ENCODE data around the gene ZBTB7C.

DNA sequence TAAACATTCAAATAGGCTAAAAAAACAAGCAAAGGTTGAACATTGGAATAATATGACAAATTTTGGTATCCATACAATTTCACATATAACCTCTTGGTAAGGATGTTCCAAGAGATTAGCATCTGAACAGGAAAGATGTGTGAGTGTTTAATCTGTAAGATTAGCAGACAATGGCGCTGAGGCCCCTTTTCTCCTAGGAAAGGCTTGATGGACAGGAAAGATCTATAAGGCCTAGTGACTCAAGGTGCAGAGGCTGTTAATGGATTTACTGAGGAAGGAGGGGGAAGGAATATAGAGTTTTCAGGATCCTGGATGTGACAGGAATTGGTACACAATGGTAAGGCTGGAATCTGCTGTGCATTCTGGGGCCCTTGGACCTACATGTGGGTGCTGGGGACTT, 430.6 kb downstream of the ZBTB7C start:
- TF ChIP-seq CTCF (IDR thresholded peaks at IDR 0.05; ENCODE audit: low read depth, low read length, missing input control), result no peak
- TF ChIP-seq RAD21 (IDR thresholded peaks at IDR 0.05), result no peak
- TF ChIP-seq, protein P1, sequence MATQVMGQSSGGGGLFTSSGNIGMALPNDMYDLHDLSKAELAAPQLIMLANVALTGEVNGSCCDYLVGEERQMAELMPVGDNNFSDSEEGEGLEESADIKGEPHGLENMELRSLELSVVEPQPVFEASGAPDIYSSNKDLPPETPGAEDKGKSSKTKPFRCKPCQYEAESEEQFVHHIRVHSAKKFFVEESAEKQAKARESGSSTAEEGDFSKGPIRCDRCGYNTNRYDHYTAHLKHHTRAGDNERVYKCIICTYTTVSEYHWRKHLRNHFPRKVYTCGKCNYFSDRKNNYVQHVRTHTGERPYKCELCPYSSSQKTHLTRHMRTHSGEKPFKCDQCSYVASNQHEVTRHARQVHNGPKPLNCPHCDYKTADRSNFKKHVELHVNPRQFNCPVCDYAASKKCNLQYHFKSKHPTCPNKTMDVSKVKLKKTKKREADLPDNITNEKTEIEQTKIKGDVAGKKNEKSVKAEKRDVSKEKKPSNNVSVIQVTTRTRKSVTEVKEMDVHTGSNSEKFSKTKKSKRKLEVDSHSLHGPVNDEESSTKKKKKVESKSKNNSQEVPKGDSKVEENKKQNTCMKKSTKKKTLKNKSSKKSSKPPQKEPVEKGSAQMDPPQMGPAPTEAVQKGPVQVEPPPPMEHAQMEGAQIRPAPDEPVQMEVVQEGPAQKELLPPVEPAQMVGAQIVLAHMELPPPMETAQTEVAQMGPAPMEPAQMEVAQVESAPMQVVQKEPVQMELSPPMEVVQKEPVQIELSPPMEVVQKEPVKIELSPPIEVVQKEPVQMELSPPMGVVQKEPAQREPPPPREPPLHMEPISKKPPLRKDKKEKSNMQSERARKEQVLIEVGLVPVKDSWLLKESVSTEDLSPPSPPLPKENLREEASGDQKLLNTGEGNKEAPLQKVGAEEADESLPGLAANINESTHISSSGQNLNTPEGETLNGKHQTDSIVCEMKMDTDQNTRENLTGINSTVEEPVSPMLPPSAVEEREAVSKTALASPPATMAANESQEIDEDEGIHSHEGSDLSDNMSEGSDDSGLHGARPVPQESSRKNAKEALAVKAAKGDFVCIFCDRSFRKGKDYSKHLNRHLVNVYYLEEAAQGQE (IDR thresholded peaks at IDR 0.05), result no peak
- TF ChIP-seq YY1 (IDR thresholded peaks at IDR 0.05), result no peak
- no peak for TF ChIP-seq MAX (IDR thresholded peaks at IDR 0.05)
- TF ChIP-seq EGR1 (IDR thresholded peaks at IDR 0.05; ENCODE audit: low read depth in 2 of 2), result no peak

Measured in liver (tissue), 3 donors.